Measurements from ENCODE around the gene KANK3. TPM values are rescaled to one million over a fixed set of nuclear protein-coding genes. Genes with fewer than 3 reads are reported as not detected.

The KANK3 gene
- total RNA-seq, 4 donors from 2014 or later = 7.1 to 16.0 (median 13.7) TPM

DNA sequence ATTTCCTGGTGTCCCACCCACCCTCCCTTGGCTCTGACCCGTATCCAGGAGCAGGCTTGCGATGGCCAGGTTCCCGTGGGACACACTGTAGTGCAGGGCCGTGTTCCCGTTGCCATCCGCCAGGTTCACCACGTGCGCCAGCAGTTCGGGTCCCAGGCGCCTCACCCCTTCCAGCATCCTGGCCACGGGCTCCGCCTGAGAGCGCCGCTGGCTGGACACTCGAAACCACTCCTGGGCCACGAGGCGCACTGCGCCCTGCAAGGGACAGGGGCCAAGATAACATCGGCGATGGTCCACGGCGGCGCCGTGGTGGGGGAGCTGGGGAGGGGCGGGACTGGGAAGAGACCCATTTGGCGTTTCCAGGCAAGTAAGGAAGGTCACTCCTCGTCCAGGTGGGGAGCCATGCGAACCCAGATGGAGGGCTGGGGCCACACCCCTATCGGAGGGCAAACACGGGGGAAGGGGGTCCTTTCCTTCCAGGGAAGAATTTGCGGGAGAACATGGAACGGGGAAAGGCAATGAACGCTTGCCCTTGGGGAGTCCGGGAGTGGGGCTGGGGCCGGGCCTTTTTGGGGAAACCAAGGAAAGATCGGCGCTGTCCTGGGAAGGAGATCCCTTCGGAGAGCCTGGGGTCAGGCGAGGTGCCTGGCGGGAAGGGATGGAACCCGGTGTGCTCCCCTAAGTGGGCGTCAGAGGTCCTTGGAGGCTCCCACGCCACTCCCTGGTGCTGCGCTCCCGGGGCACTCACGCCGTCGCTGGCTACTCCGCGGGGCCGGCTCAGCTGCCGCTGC, 9.9 kb downstream of the KANK3 start:
- no peak for TF ChIP-seq POLR2A (IDR thresholded peaks at IDR 0.05)
- TF ChIP-seq, protein P1, sequence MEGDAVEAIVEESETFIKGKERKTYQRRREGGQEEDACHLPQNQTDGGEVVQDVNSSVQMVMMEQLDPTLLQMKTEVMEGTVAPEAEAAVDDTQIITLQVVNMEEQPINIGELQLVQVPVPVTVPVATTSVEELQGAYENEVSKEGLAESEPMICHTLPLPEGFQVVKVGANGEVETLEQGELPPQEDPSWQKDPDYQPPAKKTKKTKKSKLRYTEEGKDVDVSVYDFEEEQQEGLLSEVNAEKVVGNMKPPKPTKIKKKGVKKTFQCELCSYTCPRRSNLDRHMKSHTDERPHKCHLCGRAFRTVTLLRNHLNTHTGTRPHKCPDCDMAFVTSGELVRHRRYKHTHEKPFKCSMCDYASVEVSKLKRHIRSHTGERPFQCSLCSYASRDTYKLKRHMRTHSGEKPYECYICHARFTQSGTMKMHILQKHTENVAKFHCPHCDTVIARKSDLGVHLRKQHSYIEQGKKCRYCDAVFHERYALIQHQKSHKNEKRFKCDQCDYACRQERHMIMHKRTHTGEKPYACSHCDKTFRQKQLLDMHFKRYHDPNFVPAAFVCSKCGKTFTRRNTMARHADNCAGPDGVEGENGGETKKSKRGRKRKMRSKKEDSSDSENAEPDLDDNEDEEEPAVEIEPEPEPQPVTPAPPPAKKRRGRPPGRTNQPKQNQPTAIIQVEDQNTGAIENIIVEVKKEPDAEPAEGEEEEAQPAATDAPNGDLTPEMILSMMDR (IDR thresholded peaks at IDR 0.05 in 4 of 5, conservative IDR thresholded peaks at IDR 0.05 in 1 of 5) = no peak
- Histone ChIP-seq H3K4me1 (peaks cover 0 to 8% of the 10 kb centered on the region in 2 donors), H3K36me3 (no peaks in the 10 kb centered on the region), H3K27ac (peak overlapping the region in 3 of 4 donors; percentile 13 to 45 (median 31)), H3K9me3 (no peaks in the 10 kb centered on the region), H3K4me3 (no peak overlapping the region), H3K27me3 (peaks cover 19 to 35% (median 26%) of the 10 kb centered on the region in 3 donors)
- ATAC-seq (peak in 1 of 2 donors; percentile 19), DNase-seq (no peak)
- in situ Hi-C loops (cut with MboI; ENCODE audit: low sequenced_read_pairs in 4 of 4) = no loop called here
- intact Hi-C loops (cut with DNase I; ENCODE audit: low total_unique reads) = no loop called here

DNA sequence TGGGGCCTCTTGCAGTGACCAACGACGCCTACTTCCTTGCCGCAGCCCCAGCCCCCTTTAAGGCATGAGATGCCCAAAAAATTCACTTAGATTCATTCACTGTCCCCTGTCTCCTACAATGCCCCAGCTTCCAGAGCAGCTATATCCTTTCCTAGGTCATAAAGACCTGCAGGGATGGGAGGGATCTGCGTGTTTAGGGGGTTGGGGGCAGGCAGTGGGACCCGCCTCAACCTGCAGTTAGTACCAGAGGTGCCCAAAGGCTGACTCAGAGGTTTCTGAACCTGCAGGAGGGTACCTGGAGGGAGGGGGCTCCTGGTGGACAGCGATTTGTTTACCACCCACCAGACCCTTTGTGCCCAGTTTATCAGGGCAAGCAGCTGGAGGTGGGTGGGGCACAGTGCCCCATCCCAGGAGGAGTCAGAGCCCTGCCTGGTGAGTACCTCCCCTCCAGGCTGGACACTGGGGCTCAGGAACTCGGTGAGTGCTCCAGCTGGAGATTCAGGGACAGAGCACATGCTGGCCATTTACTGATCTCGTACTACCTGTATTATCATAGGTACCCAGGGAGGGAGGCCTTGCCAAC, 11.7 kb downstream of the KANK3 start:
- ATAC-seq = no peak
- no peaks in the 10 kb centered on the region for H3K9me3 ChIP-seq
- H3K27ac ChIP-seq = no peak overlapping the region
- H3K4me1 ChIP-seq = peaks cover 0 to 8% of the 10 kb centered on the region in 2 donors
- H3K27me3 ChIP-seq = peaks cover 19 to 26% (median 24%) of the 10 kb centered on the region in 3 donors
- DNase-seq = no peak
- no peak overlapping the region for H3K4me3 ChIP-seq
- intact Hi-C loops (cut with DNase I; ENCODE audit: low total_unique reads) = no loop called here
- no peak for TF ChIP-seq POLR2A (IDR thresholded peaks at IDR 0.05)
- TF ChIP-seq, protein P1 (IDR thresholded peaks at IDR 0.05 in 4 of 5, conservative IDR thresholded peaks at IDR 0.05 in 1 of 5) = no peak
- H3K36me3 ChIP-seq = no peaks in the 10 kb centered on the region
- in situ Hi-C loops (cut with MboI; ENCODE audit: low sequenced_read_pairs in 4 of 4) = no loop called here

DNA sequence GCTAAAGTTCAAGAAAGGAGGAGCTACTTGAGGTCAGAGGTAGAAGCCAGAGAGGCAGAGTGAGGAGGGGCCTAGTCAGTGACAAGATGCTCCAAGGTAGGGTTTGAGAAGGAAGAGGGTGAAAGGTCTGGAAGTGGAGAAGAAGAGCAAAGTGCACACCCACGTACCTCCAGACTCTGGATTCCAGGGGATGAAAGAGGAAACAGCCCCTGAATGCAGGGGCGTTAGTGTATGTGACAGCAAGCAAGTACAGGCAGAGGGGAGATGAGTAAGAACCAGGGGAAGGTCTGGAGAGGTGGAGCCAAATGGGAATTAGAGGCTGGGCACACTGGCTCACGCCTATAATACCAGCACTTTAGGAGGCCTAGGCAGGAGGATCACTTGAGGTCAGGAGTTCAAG, 13.1 kb downstream of the KANK3 start:
- no peak for TF ChIP-seq POLR2A (IDR thresholded peaks at IDR 0.05)
- TF ChIP-seq, protein P1 (IDR thresholded peaks at IDR 0.05 in 4 of 5, conservative IDR thresholded peaks at IDR 0.05 in 1 of 5) = no peak
- H3K27ac ChIP-seq = no peak overlapping the region
- intact Hi-C loops (cut with DNase I; ENCODE audit: low total_unique reads) = loop anchor here (10.0 kb wide), 1 partner anchor 505 kb away; the partner anchor contains the start of genes MBD3L1 and ZNF558

DNA sequence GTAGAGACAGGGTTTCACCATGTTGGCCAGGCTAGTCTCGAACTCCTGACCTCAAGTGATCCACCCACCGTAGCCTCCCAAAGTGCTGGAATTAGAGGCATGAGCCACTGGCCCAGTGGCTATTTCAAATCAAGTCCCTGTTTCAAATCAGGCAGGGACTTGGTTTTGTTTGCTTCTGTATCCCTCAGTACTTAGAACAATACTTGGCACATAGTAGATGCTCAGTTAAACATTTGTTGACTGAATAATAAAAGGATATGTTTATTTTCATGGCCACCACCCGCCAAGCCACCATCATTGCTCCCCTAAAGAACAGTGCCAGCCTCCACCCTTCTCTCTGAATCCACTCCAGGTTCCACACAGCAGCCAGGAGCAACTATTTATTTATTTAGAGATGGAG, 17.6 kb downstream of the KANK3 start:
- DNase-seq (no peak), ATAC-seq (no peak)
- H3K27ac ChIP-seq = no peak overlapping the region
- intact Hi-C loops (cut with DNase I; ENCODE audit: low total_unique reads) = loop anchor here (10.0 kb wide), 1 partner anchor 509 kb away; the partner anchor contains the start of genes MBD3L1 and ZNF558
- H3K4me3 ChIP-seq = no peak overlapping the region
- H3K27me3 ChIP-seq = no peaks in the 10 kb centered on the region
- H3K4me1 ChIP-seq = peaks cover 15 to 18% of the 10 kb centered on the region in 2 donors
- H3K9me3 ChIP-seq = no peaks in the 10 kb centered on the region
- in situ Hi-C loops (cut with MboI; ENCODE audit: low sequenced_read_pairs in 4 of 4) = no loop called here
- H3K36me3 ChIP-seq = peaks cover 0 to 13% of the 10 kb centered on the region in 2 donors
- TF ChIP-seq, protein P1 (IDR thresholded peaks at IDR 0.05 in 4 of 5, conservative IDR thresholded peaks at IDR 0.05 in 1 of 5) = no peak
- no peak for TF ChIP-seq POLR2A (IDR thresholded peaks at IDR 0.05)

More for the DNA sequence above, 13.1 kb downstream of the KANK3 start:
- peaks cover 0 to 8% of the 10 kb centered on the region in 2 donors for H3K4me1 ChIP-seq
- H3K27me3 ChIP-seq = peaks cover 12 to 21% (median 18%) of the 10 kb centered on the region in 3 donors
- H3K9me3 ChIP-seq = no peaks in the 10 kb centered on the region
- H3K36me3 ChIP-seq = no peaks in the 10 kb centered on the region
- H3K4me3 ChIP-seq = no peak overlapping the region
- DNase-seq (no peak), ATAC-seq (no peak)
- in situ Hi-C loops (cut with MboI; ENCODE audit: low sequenced_read_pairs in 4 of 4) = no loop called here
